ENCODE measurements around the gene MR1. TPM values are rescaled to one million over a fixed set of nuclear protein-coding genes. Genes with fewer than 3 reads are reported as not detected.

Gene MR1
- total and polyA plus RNA-seq, 11 donors = 0.65 to 21.0 (median 3.5) TPM

DNA sequence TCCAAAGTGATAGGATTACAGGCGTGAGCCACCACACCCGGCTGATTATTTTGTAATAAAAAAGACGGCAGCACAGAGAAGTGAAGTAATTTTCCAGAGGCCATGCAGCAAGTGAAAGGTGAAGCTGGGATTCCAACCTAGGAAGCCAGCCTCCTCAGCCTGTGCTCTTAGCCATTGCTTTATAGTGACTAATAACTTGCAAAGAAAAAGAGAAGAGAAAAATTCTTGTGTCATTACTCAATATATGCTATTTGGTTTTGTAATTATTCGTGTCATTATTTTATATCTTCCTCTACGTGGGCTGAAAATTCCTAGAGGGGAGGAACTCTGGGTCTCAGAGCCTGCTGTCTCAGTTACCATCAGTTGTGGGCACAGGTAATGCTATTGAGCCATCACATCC is 53.1 kb downstream of the MR1 start:
- 76 to 78% (median 78%) methylated on average over 5 of the region's 5 CpGs for WGBS, 4 donors
- TF ChIP-seq POLR2A (IDR thresholded peaks at IDR 0.05) = no peak
- TF ChIP-seq, protein P1, sequence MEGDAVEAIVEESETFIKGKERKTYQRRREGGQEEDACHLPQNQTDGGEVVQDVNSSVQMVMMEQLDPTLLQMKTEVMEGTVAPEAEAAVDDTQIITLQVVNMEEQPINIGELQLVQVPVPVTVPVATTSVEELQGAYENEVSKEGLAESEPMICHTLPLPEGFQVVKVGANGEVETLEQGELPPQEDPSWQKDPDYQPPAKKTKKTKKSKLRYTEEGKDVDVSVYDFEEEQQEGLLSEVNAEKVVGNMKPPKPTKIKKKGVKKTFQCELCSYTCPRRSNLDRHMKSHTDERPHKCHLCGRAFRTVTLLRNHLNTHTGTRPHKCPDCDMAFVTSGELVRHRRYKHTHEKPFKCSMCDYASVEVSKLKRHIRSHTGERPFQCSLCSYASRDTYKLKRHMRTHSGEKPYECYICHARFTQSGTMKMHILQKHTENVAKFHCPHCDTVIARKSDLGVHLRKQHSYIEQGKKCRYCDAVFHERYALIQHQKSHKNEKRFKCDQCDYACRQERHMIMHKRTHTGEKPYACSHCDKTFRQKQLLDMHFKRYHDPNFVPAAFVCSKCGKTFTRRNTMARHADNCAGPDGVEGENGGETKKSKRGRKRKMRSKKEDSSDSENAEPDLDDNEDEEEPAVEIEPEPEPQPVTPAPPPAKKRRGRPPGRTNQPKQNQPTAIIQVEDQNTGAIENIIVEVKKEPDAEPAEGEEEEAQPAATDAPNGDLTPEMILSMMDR (IDR thresholded peaks at IDR 0.05) = no peak
- Histone ChIP-seq H3K4me3 (no peak overlapping the region), H3K27me3 (no peaks in the 10 kb centered on the region), H3K9me3 (no peaks in the 10 kb centered on the region), H3K4me1 (peaks cover 3 to 38% (median 15%) of the 10 kb centered on the region in 12 donors), H3K27ac (peak overlapping the region in 1 of 12 donors; percentile 62), H3K36me3 (peaks cover 0 to 4% (median 0%) of the 10 kb centered on the region in 9 donors)
- DNase-seq (no peak), ATAC-seq (no peak)
- intact Hi-C loops (cut with DNase I) = loop anchor here in 8 of 10 donors (2.0 to 10.0 kb wide), 6 partner anchors 50 to 202 kb away; partner anchors contain the start of genes MR1 (in 1 of the 8) and STX6 (in 1 of the 8)

DNA sequence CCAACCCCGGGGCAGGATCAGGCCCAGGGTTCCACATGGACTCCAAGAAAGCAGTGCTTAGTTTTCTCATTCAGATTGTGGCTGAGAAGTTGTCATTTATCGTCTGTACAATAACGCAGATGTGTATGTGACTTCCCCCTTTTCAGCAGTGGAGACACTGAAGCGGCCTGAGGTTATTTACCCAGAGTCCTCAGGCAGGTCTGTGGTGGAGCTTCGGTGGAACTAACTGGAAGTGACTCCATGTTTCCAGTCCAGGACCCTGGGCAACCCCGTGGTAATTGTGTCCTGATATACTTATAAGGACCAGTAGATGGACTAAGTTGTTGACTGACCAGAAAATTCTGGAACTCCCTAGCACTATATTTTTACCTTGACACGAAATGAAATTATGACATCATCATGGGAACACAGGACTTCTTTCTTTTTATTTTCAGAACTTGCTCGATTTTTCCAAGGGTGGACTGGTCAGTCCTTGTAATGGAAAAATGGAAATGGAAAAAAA is 53.7 kb downstream of the MR1 start:
- DNase-seq = no peak
- WGBS, 4 donors = 72 to 79% (median 76%) methylated on average over 8 of the region's 8 CpGs
- H3K9me3 ChIP-seq = no peaks in the 10 kb centered on the region
- intact Hi-C loops (cut with DNase I) = loop anchor here in 8 of 10 donors (2.0 to 10.0 kb wide), 6 partner anchors 50 to 203 kb away; partner anchors contain the start of genes MR1 (in 1 of the 8) and STX6 (in 1 of the 8)
- H3K27ac ChIP-seq = peak overlapping the region in 2 of 12 donors; percentile 91 to 98
- TF ChIP-seq POLR2A (IDR thresholded peaks at IDR 0.05) = no peak
- TF ChIP-seq, protein P1 (IDR thresholded peaks at IDR 0.05) = no peak
- peaks cover 0 to 7% (median 0%) of the 10 kb centered on the region in 9 donors for H3K36me3 ChIP-seq
- peaks cover 5 to 44% (median 20%) of the 10 kb centered on the region in 12 donors for H3K4me1 ChIP-seq
- peak overlapping the region in 2 of 12 donors; percentile 82 to 90 for H3K4me3 ChIP-seq
- no peaks in the 10 kb centered on the region for H3K27me3 ChIP-seq
- no peak for ATAC-seq

DNA sequence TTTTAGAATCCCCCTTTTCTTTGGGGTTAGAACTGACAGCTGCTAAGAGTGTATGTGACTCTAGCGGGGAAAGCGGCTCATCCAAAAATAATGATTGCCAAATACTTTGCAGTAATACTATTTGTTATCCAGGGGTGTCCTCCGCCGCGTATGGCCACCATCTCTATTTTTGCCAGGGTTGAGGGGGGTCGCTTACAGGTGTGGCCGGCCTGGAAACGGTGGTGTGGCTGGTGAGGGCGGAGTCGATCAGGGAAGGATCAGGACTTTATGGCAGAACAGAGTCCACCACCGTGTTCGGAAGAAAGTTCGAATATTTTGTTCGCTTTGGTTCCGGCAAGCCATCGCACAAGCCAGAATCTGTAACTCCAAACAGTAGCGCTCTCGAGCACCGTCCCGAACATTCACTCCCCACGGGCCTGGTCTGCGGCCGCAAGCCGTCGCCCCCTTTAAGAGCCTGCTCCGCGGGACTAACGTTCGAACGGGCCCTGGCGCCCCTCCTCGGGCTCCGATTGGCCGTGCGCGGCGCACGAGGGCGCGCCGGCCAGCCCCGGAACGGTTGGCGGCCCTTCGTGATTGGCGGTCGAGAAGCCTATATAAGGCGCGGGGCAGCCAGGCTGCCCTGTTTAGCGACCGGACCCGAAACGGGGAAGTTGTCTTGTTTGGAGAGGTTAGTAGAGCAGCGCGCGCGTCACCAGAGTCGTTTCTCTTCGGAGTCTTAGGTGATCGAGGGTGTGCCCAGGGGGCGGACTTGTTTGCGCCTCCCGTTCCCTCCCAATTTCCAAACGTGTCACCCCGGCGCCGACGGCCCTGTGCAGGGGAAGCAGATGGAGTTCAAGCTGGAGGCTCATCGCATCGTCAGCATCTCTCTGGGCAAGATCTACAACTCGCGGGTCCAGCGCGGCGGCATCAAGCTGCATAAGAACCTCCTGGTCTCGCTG is 54.6 kb downstream of the MR1 start, which contains the start of gene IER5:
IER5 (plus strand) TSS at position 622 of the 938 bp plus-strand sequence; CDS start at position 825, 203 bp downstream.
- ATAC-seq (peak; percentile 89 to 95 (median 92)), DNase-seq (peak; percentile 96 to 97 (median 97))
- H3K27ac ChIP-seq = peak within 1 kb of the TSS; percentile 82 to 98 (median 94)
- peak; percentile 99 to 100 for TF ChIP-seq POLR2A (IDR thresholded peaks at IDR 0.05)
- TF ChIP-seq, protein P1 (IDR thresholded peaks at IDR 0.05) = peak in 3 of 12 donors; percentile 21 to 23 (median 21)
- no peaks in the 10 kb centered on the region for H3K9me3 ChIP-seq
- no peaks in the 10 kb centered on the region for H3K27me3 ChIP-seq
- WGBS, 4 donors = 3 to 6% (median 4%) methylated on average over 54 to 76 of the region's 76 CpGs
- peaks cover 0 to 15% (median 4%) of the 10 kb centered on the region in 9 donors for H3K36me3 ChIP-seq
- intact Hi-C loops (cut with DNase I) = loop anchor here in 9 of 10 donors (1.0 to 10.0 kb wide), 10 partner anchors 50 to 204 kb away; partner anchors contain the start of genes MR1 (in 1 of the 9) and STX6 (in 1 of the 9)
- H3K4me3 ChIP-seq = peak within 1 kb of the TSS; percentile 65 to 95 (median 88)
- peaks cover 5 to 51% (median 28%) of the 10 kb centered on the region in 12 donors for H3K4me1 ChIP-seq

All from heart left ventricle (tissue), 16 donors.